Parathyroid adenoma (tissue), 2 donors: ENCODE results near the gene BSX.

Experiments
- H2AFZ ChIP-seq: fragments of 300-600 bp; sonication (generic); one replicate; pipeline ENCODE4 v1.7.0; 2017; ENCODE audit warnings: antibody characterized with exemption, mild to moderate bottlenecking
- H3K27ac ChIP-seq: fragments of 300-600 bp; sonication (generic); one replicate; pipeline ENCODE4 v1.7.0; 2017
- H3K27me3 ChIP-seq: fragments of 300-600 bp; sonication (generic); one replicate; pipeline ENCODE4 v1.7.0; 2017; ENCODE audit warnings: low read length; ENCODE audit not compliant: control insufficient read depth, insufficient read depth
- H3K36me3 ChIP-seq: fragments of 300-600 bp; sonication (generic); one replicate; pipeline ENCODE4 v1.7.0; 2017; ENCODE audit warnings: low read length; ENCODE audit not compliant: control insufficient read depth, insufficient read depth
- H3K4me1 ChIP-seq: fragments of 300-600 bp; sonication (generic); one replicate; pipeline ENCODE4 v1.7.0; 2017; ENCODE audit warnings: control low read depth
- H3K4me2 ChIP-seq: fragments of 300-600 bp; sonication (generic); one replicate; pipeline ENCODE4 v1.7.0; 2017; ENCODE audit warnings: low read length
- H3K4me3 ChIP-seq: fragments of 300-600 bp; sonication (generic); one replicate; pipeline ENCODE4 v1.7.0; 2017; ENCODE audit warnings: low read depth, low read length
- H3K79me2 ChIP-seq: fragments of 300-600 bp; sonication (generic); one replicate; pipeline ENCODE4 v1.7.0; 2017; ENCODE audit warnings: control low read depth
- H3K9ac ChIP-seq: fragments of 300-600 bp; sonication (generic); one replicate; pipeline ENCODE4 v1.7.0; 2017; ENCODE audit warnings: mild to moderate bottlenecking
- H3K9me3 ChIP-seq: fragments of 300-600 bp; sonication (generic); one replicate; pipeline ENCODE4 v1.7.0; 2017; ENCODE audit warnings: low read length; ENCODE audit not compliant: control insufficient read depth
- CTCF ChIP-seq: fragments of 300-600 bp; sonication (generic); IDR thresholded peaks from one replicate; pipeline ENCODE4 v1.7.0; 2017; ENCODE audit warnings: antibody characterized with exemption, mild to moderate bottlenecking
- donor health status: primary hyperparathyroidism.

The BSX gene

GRCh38 chr11:122933416-122933815 is 48.2 kb downstream of the BSX start:
- Histone ChIP-seq H3K4me3 (no peak overlapping the region), H3K27me3 (no peaks in the 10 kb centered on the region), H3K79me2 (no peaks in the 10 kb centered on the region), H3K4me2 (no peak overlapping the region), H3K27ac (no peak overlapping the region), H3K9ac (no peak overlapping the region), H3K4me1 (no peaks in the 10 kb centered on the region), H3K36me3 (no peaks in the 10 kb centered on the region), H2AFZ (no peak overlapping the region), H3K9me3 (no peaks in the 10 kb centered on the region)
- no peak for TF ChIP-seq CTCF

GRCh38 chr11:122931510-122931909 is 50.1 kb downstream of the BSX start:
- TF ChIP-seq CTCF, result no peak
- Histone ChIP-seq H3K4me3 (no peak overlapping the region), H3K9ac (no peak overlapping the region), H3K36me3 (no peaks in the 10 kb centered on the region), H2AFZ (no peak overlapping the region), H3K4me2 (no peak overlapping the region), H3K27ac (no peak overlapping the region), H3K9me3 (no peaks in the 10 kb centered on the region), H3K27me3 (no peaks in the 10 kb centered on the region), H3K4me1 (no peaks in the 10 kb centered on the region), H3K79me2 (no peaks in the 10 kb centered on the region)
